HG02610 (cell line): ENCODE results near the gene FIZ1.

ENCODE experiments used
- ATAC-seq: cut with Tn5 transposase; IDR thresholded peaks from one replicate; pipeline ENCODE4 v1.9.1; 2021; ENCODE audit warnings: mild to moderate bottlenecking, moderate library complexity; ENCODE audit not compliant: unreplicated experiment

The FIZ1 gene

GRCh38 chr19:55544776-55545439, 54.4 kb downstream of the FIZ1 start:
- ATAC-seq = no peak

DNA sequence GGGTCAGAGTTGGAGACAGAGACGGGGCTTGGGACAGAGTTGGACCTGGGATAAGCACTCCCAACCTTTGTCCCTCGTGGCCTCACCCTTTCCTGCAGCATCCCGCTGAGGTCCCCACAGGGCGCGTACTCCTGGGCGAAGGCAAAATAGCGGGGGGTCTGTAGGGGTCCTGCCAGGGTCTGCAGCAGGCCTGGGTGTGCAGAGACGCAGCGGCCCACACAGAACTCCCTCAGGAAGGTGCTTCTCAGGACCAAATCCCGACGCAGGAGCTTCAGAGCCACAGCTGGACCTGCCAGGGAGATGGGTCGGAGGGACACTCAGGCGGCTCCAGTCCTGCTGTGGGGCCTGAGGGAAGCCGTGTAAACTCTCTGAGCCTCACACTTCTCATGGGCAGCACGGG, 55.3 kb downstream of the FIZ1 start:
- ATAC-seq = no peak

DNA sequence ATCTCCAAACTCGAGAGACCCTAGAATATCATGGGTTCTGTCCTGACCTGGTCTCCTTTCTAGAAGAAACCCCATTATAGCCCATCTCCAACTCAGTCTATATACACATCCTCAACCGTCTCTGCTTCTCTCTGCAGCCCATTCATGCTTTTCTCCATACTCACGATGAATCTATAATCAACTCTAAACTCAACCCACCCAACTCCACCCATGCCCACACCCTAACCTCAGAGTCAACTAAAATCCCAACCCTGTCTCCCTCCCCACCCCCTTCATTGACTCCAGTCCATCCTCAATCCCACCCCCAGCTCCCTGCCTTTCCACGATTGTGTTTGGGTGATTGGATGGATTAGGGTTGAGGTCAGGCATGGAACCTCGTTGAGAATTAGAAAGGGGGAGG, 55.8 kb downstream of the FIZ1 start:
- no peak for ATAC-seq

DNA sequence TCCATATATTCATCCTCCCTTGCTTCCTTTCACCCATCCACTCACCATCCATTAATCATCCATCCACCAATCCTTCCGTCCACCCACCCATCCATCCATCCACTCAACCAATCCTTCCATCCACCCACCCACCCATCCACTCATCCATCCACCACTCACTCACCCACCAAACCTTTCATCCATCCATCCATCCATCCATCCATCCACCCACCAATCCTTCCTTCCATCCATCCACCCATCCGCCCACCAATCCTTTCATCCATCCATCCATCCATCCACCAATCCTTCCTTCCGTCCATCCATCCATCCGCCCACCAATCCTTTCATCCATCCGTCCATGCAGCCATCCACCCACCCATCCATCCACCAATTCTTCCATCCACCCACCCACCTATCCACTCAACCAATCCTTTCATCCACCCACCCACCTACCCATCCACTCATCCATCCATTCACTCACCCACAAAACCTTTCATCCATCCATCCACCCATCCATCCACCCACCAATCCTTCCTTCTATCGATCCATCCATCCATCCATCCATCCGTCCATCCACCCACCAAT, 56.9 kb downstream of the FIZ1 start:
- no peak for ATAC-seq
